Epithelial cell of proximal tubule (primary cell): ENCODE measurements around the gene RNF145. TPM values are rescaled to one million over a fixed set of nuclear protein-coding genes. Genes with fewer than 3 reads are reported as not detected.
"Not testable (repeated sequence)": the region's sequence is repeated elsewhere in the genome, so short reads cannot be mapped to it uniquely, and the experiment has no call there.

Source experiments
- DNase-seq: peaks from one replicate; pipeline ENCODE4 v3.0.0-alpha.2; 2011; ENCODE audit warnings: low read depth
- H3K4me3 ChIP-seq: 2 replicates; pipeline ENCODE4 v1.5.1; 2011; ENCODE audit warnings: low read depth, mild to moderate bottlenecking, low read length
- CTCF ChIP-seq: conservative IDR thresholded peaks from 2 replicates; pipeline ENCODE4 v1.5.1; 2012; ENCODE audit warnings: low read depth, mild to moderate bottlenecking, low read length
- total RNA-seq: library from RNA; depleted of rRNA; stranded (reverse); fragments of >200 nt; gene quantifications from 2 replicates; pipeline ENCODE4 v1.2.3, GENCODE V29; 2015

RNF145 gene
- total RNA-seq, 1 donor from 2014 or later = 71.4 TPM

DNA sequence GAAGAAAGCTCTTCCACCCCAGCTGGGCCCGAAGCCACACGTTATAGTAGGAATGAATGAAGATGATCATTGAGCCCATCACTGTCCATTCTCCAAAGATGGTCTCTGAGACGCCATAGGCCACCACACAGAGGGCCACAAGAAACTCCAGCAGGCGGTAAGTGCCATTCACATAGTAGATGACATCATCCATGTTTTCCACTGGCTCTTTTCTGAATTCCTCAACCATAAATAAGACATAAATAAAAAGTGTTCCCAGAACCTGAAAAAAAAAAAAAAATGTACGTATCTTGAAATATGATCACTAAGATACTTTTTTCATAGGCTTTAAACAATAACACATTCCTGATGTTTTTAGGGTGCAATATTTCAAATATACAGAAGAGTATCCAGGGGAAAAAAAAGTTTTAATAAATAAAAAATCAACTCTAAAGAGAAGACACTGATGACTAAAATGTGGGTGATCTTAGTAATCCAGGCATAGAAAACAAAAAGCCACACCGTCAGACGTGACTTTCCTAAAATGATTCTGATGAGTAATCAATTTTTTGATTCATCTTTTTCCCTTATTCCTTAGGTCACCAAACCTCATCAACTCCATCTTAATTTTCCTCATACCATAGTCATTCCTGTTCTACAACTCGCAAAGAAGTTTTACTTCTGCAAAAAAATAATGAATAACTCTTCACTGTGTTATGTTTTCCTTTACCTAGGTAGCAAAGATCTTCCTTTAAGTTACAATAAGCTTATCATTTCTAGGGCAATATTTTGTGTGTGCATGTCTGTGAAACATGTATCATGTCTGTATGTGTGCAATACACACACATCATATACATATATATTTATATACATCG is 47.8 kb downstream of the RNF145 start:
- H3K4me3 ChIP-seq = no peak overlapping the region
- DNase-seq = no peak
- TF ChIP-seq CTCF = no peak

GRCh38 chr5:159158553-159159091 is 50.7 kb downstream of the RNF145 start:
- DNase-seq, H3K4me3 ChIP-seq: not testable (repeated sequence)

- H3K4me3 ChIP-seq = no peak overlapping the region
- DNase-seq = no peak
- TF ChIP-seq CTCF = no peak
Observed at GRCh38 chr5:159157552-159157951, 51.8 kb downstream of the RNF145 start.

- peak; percentile 22 for DNase-seq
- no peak overlapping the region for H3K4me3 ChIP-seq
- peak; percentile 89 for TF ChIP-seq CTCF
Observed at GRCh38 chr5:159156426-159157238, 52.7 kb downstream of the RNF145 start.

DNA sequence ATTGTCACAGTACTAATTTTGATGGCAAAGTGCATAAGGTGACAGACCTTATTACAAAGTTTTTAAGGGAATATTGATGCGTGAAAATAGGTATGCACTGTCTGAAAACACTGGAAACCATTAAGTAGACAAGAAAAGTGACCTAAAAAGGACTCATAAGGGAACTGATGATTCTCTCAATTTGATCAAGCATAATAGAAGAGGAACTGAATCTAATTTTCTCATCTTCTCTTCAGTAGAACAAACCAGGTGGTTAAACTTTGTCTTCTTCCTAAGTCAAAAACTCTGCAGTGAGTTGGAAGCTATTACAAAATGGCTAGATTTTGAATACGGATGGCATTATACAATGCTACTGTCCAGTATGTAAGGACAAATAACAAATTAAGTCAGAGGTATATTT is 53.4 kb downstream of the RNF145 start:
- DNase-seq = no peak
- H3K4me3 ChIP-seq = no peak overlapping the region
- no peak for TF ChIP-seq CTCF

DNA sequence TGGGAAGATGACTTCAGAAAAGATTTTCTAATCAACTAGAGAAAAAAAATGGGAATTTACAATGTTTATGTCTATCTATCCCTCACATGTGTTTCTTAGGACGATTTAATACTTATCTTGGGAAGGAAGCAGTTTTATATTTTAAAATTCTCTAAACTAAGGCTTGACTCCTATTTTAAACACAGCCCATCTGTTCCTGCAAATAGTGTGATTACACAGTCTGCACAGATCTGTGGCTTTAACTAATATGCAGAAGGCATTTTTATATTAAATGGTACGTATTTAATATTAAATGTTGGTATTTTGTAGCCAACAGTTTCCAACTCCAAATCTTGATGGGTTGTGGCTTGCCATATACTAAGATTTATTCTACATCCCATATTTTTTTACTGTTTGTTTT is 56.5 kb downstream of the RNF145 start:
- H3K4me3 ChIP-seq = no peak overlapping the region
- DNase-seq = no peak
- no peak for TF ChIP-seq CTCF

DNA sequence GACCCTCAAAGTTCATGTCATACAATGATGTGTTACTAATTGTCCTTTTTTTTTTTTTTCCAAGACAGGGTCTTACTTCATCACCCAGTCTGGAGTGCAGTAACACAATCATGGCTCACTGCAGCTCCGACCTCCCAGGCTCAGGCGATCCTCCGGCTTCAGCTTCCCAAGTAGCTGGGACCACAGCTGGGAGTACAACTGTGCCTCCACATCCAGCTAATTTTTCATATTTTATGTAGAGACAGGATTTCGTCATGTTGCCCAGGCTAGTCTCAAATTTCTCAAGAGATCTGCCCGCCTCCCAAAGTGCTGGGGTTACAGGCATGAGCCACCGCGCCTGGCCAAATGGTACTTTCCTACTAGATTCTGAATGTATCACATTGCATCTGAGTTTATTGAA is 60.3 kb downstream of the RNF145 start:
- no peak overlapping the region for H3K4me3 ChIP-seq
- TF ChIP-seq CTCF = no peak
- DNase-seq = no peak
